HepG2 (cell line): Measurements from ENCODE around the gene FBRSL1. TPM values are rescaled to one million over a fixed set of nuclear protein-coding genes. Genes with fewer than 3 reads are reported as not detected.

Source experiments
- ATAC-seq: fragments of 200-7000 bp; cut with Tn5 transposase; 3 replicates; pipeline ENCODE4 v1.9.1; 2020; ENCODE audit warnings: mild to moderate bottlenecking, moderate library complexity
- BruUV-seq: library from RNA; stranded (reverse); fragments of 400-500 nt; replicated peaks from 2 replicates; lab custom pipeline; 2021; lab: Mats Ljungman, UMichigan
- CTCF ChIA-PET: fragments of 300-600 bp; formaldehyde crosslinking; extraction: SDS; loops from one replicate; lab custom pipeline; 2021; ENCODE audit warnings: low total read pairs, inconsistent platforms, low intra/inter-chr PET ratio; lab: Yijun Ruan, JAX
- POLR2A ChIA-PET: fragments of 350-600 bp; sonication (Branson Sonifier 250); formaldehyde crosslinking; loops from one replicate; lab custom pipeline; 2020; ENCODE audit warnings: antibody characterized with exemption, inconsistent platforms; lab: Yijun Ruan, JAX
- DNase-seq: peaks from one replicate; pipeline ENCODE4 v3.0.0-alpha.2; 2015; ENCODE audit warnings: low spot score
- FAIRE-seq: peaks from 3 replicates; lab custom pipeline; 2011; peaks lifted over from hg19 to GRCh38; lab: Jason Lieb, UNC
- H2AFZ ChIP-seq: one replicate; pipeline ENCODE4 v1.6.1; 2011; ENCODE audit warnings: low read length, inconsistent platforms
- H3K27ac ChIP-seq: fragments of 300-600 bp; 3 replicates; pipeline ENCODE4 v1.8.0; 2011; ENCODE audit warnings: mixed run types, mild to moderate bottlenecking, mixed read lengths, low read length, inconsistent platforms; ENCODE audit not compliant: insufficient read depth; ENCODE audit errors: extremely low read length
- H3K27me3 ChIP-seq, 2 experiments: fragments of 200-600 bp in 1 of 2; 2 replicates in 1 of 2; 3 replicates in 1 of 2; pipeline versions ENCODE4 v1.6.0 to v1.8.0; 2011; ENCODE audit warnings: low read length in 2 of 2, mild to moderate bottlenecking in 2 of 2, moderate library complexity in 2 of 2, inconsistent platforms in 1 of 2; ENCODE audit not compliant: insufficient read depth in 2 of 2, control insufficient read depth in 1 of 2
- H3K36me3 ChIP-seq, 2 experiments: fragments of 200-600 bp in 1 of 2; replicated peaks in 1 of 2; 2 replicates in 1 of 2; 3 replicates in 1 of 2; pipeline versions ENCODE4 v1.5.1 to v1.8.0; 2011; ENCODE audit warnings: low read length in 2 of 2, inconsistent platforms in 1 of 2; ENCODE audit not compliant: insufficient read depth in 2 of 2, control insufficient read depth in 1 of 2
- H3K4me1 ChIP-seq: 2 replicates; pipeline ENCODE4 v1.5.1; 2012; ENCODE audit warnings: low read length, inconsistent platforms; ENCODE audit not compliant: insufficient read depth
- H3K4me2 ChIP-seq: 2 replicates; pipeline ENCODE4 v1.6.0; 2011; ENCODE audit warnings: low read depth, low read length, inconsistent platforms
- H3K4me3 ChIP-seq, 3 experiments: fragments of 200-600 bp in 1 of 3; sonication (generic), shearing (Covaris generic) in 1 of 3; replicated peaks in 1 of 3; 2 replicates each; pipeline ENCODE4 v1.5.1; 2011 to 2016; ENCODE audit warnings: low read length in 3 of 3, inconsistent platforms in 2 of 3, low read depth in 2 of 3, mild to moderate bottlenecking in 2 of 3, control low read depth in 1 of 3, mixed read lengths in 1 of 3; ENCODE audit not compliant: insufficient read depth in 1 of 3
- H3K79me2 ChIP-seq: one replicate; pipeline ENCODE4 v1.6.1; 2011; ENCODE audit warnings: low read length, inconsistent platforms; ENCODE audit not compliant: insufficient read depth
- H3K9ac ChIP-seq: 2 replicates; pipeline ENCODE4 v1.6.0; 2011; ENCODE audit warnings: mild to moderate bottlenecking, low read depth, low read length, inconsistent platforms; ENCODE audit not compliant: insufficient read depth
- H3K9me3 ChIP-seq: 2 replicates; pipeline ENCODE4 v1.5.1; 2012; ENCODE audit warnings: mild to moderate bottlenecking, low read length
- H4K20me1 ChIP-seq: 2 replicates; pipeline ENCODE4 v1.6.0; 2011; ENCODE audit warnings: inconsistent platforms, mild to moderate bottlenecking, low read length, moderate library complexity; ENCODE audit not compliant: insufficient read depth
- AGO1 ChIP-seq: fragments of 200-400 bp; formaldehyde crosslinking; IDR thresholded peaks from 2 replicates; pipeline ENCODE4 v1.6.1; 2017; ENCODE audit warnings: mild to moderate bottlenecking, low read depth, low read length, moderate library complexity; ENCODE audit not compliant: poor library complexity, severe bottlenecking
- ATRX ChIP-seq: sonication (generic); formaldehyde crosslinking; IDR thresholded peaks from 2 replicates; pipeline ENCODE4 v1.4.0; 2020; ENCODE audit warnings: missing genetic modification reagents, borderline replicate concordance
- CEBPG ChIP-seq: IDR thresholded peaks from 2 replicates; pipeline ENCODE4 v1.6.1; 2016
- ZNF260 ChIP-seq: sonication (generic); formaldehyde crosslinking; IDR thresholded peaks from 2 replicates; pipeline ENCODE4 v1.4.0; 2020; ENCODE audit warnings: missing genetic modification reagents, low read depth, mild to moderate bottlenecking, borderline replicate concordance
- ZNF709 ChIP-seq: sonication (generic); formaldehyde crosslinking; IDR thresholded peaks from 2 replicates; pipeline ENCODE4 v1.5.0; 2020; ENCODE audit warnings: mild to moderate bottlenecking, missing genetic modification reagents
- WGBS: methylation state at CpG from one replicate; pipeline ENCODE4 v1.1.6; 2017; ENCODE audit warnings: low lambda C conversion rate; 5-methylcytosine and 5-hydroxymethylcytosine counted together
- in situ Hi-C: cut with HindIII; loops from 2 replicates; pipeline ENCODE4 v1.10.0; 2017; ENCODE audit warnings: low pct_unique_long_range_greater_than_20kb; ENCODE audit not compliant: extremely low pct_ligation_motif_present
- intact Hi-C: fragments of 100-400 bp; cut with micrococcal nuclease; formaldehyde crosslinking; loops from one replicate; pipeline ENCODE4 v1.10.0; 2022; ENCODE audit not compliant: unreplicated experiment
- polyA plus RNA-seq, 8 experiments: library from polyadenylated mRNA; depleted of rRNA in 3 of 8; stranded (reverse) in 7 of 8; unstranded in 1 of 8; fragments of >200 nt; fragmentation: Illumina TruSeq in 4 of 8; extraction: Trizol in 4 of 8; gene quantifications; 2 replicates each; pipeline versions ENCODE4 v1.2.1 to v1.2.3, GENCODE V29; 2011 to 2016; ENCODE audit warnings: low read depth in 4 of 8, missing spikeins in 1 of 8, mixed read lengths in 1 of 8; ENCODE audit not compliant: insufficient read depth in 1 of 8
- total RNA-seq, 5 experiments: library from RNA; depleted of rRNA; stranded (reverse); fragments of >200 nt; fragmentation: Illumina TruSeq; extraction: Trizol; gene quantifications; 2 replicates each; pipeline ENCODE4 v1.2.3, GENCODE V29; 2016; ENCODE audit warnings: low read depth in 1 of 5
- TF ChIP-seq, protein P1 (sequence below): fragments of 450-650 bp; IDR thresholded peaks from 2 replicates; pipeline ENCODE4 v1.6.1; 2017; ENCODE audit warnings: mild to moderate bottlenecking
- TF ChIP-seq, protein P2 (sequence below): sonication (generic); formaldehyde crosslinking; IDR thresholded peaks from 2 replicates; pipeline ENCODE4 v1.4.0; 2020; ENCODE audit warnings: missing genetic modification reagents
- TF ChIP-seq, protein P3 (sequence below): sonication (generic); IDR thresholded peaks from 2 replicates; pipeline ENCODE4 v1.6.1; 2016; ENCODE audit warnings: low read depth, borderline replicate concordance
- TF ChIP-seq, protein P4 (sequence below): sonication (generic); formaldehyde crosslinking; IDR thresholded peaks from 2 replicates; pipeline ENCODE4 v1.9.0; 2021; ENCODE audit warnings: missing genetic modification reagents, borderline replicate concordance
- TF ChIP-seq, protein P5 (sequence below): sonication (generic); formaldehyde crosslinking; IDR thresholded peaks from 2 replicates; pipeline ENCODE4 v1.5.0; 2020; ENCODE audit warnings: missing genetic modification reagents

FBRSL1 gene
- total and polyA plus RNA-seq, 2 of the 13 experiments (the other 11 are each of a cell fraction or from before 2014, with no cell fraction given), result 3.6 to 7.9 TPM

DNA sequence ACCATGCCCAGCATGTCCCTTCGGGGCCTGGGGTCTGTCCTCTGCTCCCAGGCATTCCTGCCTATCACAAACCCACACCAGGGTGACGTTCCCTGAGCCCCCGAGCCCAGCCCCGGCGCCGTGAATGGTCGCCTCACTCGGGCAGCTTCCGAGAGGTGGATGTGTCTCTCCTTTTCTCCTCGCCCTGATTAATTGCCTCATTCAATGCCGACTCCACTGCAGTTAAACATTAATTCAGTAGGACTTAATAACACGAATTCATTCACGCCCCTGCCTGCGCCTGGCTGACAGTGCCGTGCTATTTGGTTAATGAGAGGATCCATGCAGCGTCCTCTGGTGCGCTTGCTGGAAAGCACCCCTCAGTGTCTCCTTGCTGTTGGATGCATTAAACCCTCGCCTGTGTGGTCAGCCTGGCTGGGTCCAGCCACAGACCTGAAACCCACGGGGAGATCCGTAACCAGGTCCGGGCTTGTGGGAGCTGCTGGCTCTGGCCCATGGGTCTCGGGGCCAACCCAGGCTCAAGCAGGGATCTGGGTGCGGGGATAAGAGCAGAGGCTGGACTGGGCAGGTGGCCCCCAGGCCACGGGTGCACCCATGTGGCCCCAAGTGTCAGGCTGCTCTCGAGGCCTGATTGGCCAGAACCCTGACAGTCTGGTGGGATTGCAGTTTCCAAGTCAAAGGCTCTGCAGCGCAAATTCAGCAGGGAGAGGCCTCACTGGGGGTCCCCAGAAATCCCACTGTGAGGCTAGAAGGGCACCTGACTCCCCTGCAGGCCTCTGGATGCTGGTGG, 55.4 kb downstream of the FBRSL1 start:
- DNase-seq (no peak), FAIRE-seq (no peak), ATAC-seq (no peak)
- H3K27me3 ChIP-seq, result no peaks in the 10 kb centered on the region; a peak in 1 of 5 replicates
- no peaks in the 10 kb centered on the region for H3K9me3 ChIP-seq
- no peak overlapping the region for H3K9ac ChIP-seq
- in situ Hi-C loops (no loop called here), intact Hi-C loops (no loop called here)
- H3K27ac ChIP-seq, result no peak overlapping the region
- H3K79me2 ChIP-seq, result no peaks in the 10 kb centered on the region
- no peak overlapping the region for H3K4me3 ChIP-seq
- no peak overlapping the region for H2AFZ ChIP-seq
- no TSS peak for BruUV-seq
- H3K4me1 ChIP-seq, result no peaks in the 10 kb centered on the region
- ChIA-PET CTCF (no interaction called here), POLR2A (no interaction called here)
- no peaks in the 10 kb centered on the region for H3K36me3 ChIP-seq
- H3K4me2 ChIP-seq, result no peak overlapping the region
- TF ChIP-seq, protein P1, sequence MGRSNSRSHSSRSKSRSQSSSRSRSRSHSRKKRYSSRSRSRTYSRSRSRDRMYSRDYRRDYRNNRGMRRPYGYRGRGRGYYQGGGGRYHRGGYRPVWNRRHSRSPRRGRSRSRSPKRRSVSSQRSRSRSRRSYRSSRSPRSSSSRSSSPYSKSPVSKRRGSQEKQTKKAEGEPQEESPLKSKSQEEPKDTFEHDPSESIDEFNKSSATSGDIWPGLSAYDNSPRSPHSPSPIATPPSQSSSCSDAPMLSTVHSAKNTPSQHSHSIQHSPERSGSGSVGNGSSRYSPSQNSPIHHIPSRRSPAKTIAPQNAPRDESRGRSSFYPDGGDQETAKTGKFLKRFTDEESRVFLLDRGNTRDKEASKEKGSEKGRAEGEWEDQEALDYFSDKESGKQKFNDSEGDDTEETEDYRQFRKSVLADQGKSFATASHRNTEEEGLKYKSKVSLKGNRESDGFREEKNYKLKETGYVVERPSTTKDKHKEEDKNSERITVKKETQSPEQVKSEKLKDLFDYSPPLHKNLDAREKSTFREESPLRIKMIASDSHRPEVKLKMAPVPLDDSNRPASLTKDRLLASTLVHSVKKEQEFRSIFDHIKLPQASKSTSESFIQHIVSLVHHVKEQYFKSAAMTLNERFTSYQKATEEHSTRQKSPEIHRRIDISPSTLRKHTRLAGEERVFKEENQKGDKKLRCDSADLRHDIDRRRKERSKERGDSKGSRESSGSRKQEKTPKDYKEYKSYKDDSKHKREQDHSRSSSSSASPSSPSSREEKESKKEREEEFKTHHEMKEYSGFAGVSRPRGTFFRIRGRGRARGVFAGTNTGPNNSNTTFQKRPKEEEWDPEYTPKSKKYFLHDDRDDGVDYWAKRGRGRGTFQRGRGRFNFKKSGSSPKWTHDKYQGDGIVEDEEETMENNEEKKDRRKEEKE, result no peak
- TF ChIP-seq, protein P2, sequence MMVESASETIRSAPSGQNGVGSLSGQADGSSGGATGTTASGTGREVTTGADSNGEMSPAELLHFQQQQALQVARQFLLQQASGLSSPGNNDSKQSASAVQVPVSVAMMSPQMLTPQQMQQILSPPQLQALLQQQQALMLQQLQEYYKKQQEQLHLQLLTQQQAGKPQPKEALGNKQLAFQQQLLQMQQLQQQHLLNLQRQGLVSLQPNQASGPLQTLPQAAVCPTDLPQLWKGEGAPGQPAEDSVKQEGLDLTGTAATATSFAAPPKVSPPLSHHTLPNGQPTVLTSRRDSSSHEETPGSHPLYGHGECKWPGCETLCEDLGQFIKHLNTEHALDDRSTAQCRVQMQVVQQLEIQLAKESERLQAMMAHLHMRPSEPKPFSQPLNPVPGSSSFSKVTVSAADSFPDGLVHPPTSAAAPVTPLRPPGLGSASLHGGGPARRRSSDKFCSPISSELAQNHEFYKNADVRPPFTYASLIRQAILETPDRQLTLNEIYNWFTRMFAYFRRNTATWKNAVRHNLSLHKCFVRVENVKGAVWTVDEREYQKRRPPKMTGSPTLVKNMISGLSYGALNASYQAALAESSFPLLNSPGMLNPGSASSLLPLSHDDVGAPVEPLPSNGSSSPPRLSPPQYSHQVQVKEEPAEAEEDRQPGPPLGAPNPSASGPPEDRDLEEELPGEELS, result no peak
- TF ChIP-seq, protein P3, sequence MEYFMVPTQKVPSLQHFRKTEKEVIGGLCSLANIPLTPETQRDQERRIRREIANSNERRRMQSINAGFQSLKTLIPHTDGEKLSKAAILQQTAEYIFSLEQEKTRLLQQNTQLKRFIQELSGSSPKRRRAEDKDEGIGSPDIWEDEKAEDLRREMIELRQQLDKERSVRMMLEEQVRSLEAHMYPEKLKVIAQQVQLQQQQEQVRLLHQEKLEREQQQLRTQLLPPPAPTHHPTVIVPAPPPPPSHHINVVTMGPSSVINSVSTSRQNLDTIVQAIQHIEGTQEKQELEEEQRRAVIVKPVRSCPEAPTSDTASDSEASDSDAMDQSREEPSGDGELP, result no peak
- TF ChIP-seq, protein P4, sequence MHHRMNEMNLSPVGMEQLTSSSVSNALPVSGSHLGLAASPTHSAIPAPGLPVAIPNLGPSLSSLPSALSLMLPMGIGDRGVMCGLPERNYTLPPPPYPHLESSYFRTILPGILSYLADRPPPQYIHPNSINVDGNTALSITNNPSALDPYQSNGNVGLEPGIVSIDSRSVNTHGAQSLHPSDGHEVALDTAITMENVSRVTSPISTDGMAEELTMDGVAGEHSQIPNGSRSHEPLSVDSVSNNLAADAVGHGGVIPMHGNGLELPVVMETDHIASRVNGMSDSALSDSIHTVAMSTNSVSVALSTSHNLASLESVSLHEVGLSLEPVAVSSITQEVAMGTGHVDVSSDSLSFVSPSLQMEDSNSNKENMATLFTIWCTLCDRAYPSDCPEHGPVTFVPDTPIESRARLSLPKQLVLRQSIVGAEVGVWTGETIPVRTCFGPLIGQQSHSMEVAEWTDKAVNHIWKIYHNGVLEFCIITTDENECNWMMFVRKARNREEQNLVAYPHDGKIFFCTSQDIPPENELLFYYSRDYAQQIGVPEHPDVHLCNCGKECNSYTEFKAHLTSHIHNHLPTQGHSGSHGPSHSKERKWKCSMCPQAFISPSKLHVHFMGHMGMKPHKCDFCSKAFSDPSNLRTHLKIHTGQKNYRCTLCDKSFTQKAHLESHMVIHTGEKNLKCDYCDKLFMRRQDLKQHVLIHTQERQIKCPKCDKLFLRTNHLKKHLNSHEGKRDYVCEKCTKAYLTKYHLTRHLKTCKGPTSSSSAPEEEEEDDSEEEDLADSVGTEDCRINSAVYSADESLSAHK (CRISPR knock-in tag), result no peak
- TF ChIP-seq ZNF260 (CRISPR knock-in tag), result no peak
- no peak for TF ChIP-seq ATRX (CRISPR knock-in tag)
- no peak for TF ChIP-seq AGO1
- TF ChIP-seq, protein P5, sequence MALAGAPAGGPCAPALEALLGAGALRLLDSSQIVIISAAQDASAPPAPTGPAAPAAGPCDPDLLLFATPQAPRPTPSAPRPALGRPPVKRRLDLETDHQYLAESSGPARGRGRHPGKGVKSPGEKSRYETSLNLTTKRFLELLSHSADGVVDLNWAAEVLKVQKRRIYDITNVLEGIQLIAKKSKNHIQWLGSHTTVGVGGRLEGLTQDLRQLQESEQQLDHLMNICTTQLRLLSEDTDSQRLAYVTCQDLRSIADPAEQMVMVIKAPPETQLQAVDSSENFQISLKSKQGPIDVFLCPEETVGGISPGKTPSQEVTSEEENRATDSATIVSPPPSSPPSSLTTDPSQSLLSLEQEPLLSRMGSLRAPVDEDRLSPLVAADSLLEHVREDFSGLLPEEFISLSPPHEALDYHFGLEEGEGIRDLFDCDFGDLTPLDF (CRISPR knock-in tag), result no peak
- TF ChIP-seq ZNF709 (CRISPR knock-in tag), result no peak
- no peak for TF ChIP-seq CEBPG
- peaks cover 9% of the 10 kb centered on the region; the same call in 1 of the 2 replicates for H4K20me1 ChIP-seq
- 92% methylated on average over 17 of the region's 26 CpGs for WGBS
